NCI-H146 (cell line): Measurements from ENCODE around the gene RALGPS1.

Experiments
- DNase-seq: peaks from one replicate; lab custom pipeline; 2025; lab: John Stamatoyannopoulos, UW

RALGPS1 gene

GRCh38 chr9:127176631-127177030, 262.0 kb downstream of the RALGPS1 start:
- no peak for DNase-seq

GRCh38 chr9:127177231-127177630, 262.6 kb downstream of the RALGPS1 start:
- DNase-seq, result no peak

GRCh38 chr9:127177665-127178265, 263.2 kb downstream of the RALGPS1 start:
- no peak for DNase-seq

GRCh38 chr9:127178686-127179632, 264.4 kb downstream of the RALGPS1 start:
- DNase-seq, result no peak

- DNase-seq, result no peak
Measured at GRCh38 chr9:127179633-127180441, 265.3 kb downstream of the RALGPS1 start.

- DNase-seq, result no peak
Measured at GRCh38 chr9:127180457-127181314, 266.1 kb downstream of the RALGPS1 start.

GRCh38 chr9:127181315-127181580, 266.7 kb downstream of the RALGPS1 start:
- DNase-seq, result no peak

- no peak for DNase-seq
Measured at GRCh38 chr9:127181595-127182190, 267.1 kb downstream of the RALGPS1 start.

GRCh38 chr9:127182901-127183746, 268.5 kb downstream of the RALGPS1 start:
- DNase-seq, result no peak

GRCh38 chr9:127183814-127184582, 269.4 kb downstream of the RALGPS1 start:
- no peak for DNase-seq

- DNase-seq, result no peak
Measured at GRCh38 chr9:127184641-127185040, 270.1 kb downstream of the RALGPS1 start.

- DNase-seq, result no peak
Measured at GRCh38 chr9:127185181-127185580, 270.6 kb downstream of the RALGPS1 start.

- no peak for DNase-seq
Measured at GRCh38 chr9:127185931-127186781, 271.6 kb downstream of the RALGPS1 start.

- no peak for DNase-seq
Measured at GRCh38 chr9:127186806-127187205, 272.2 kb downstream of the RALGPS1 start.

- no peak for DNase-seq
Measured at GRCh38 chr9:127187231-127187956, 272.8 kb downstream of the RALGPS1 start.

GRCh38 chr9:127188396-127188795, 273.8 kb downstream of the RALGPS1 start:
- DNase-seq, result no peak

- DNase-seq, result no peak
Measured at GRCh38 chr9:127189628-127190027, 275.0 kb downstream of the RALGPS1 start.

GRCh38 chr9:127192744-127193143, 278.2 kb downstream of the RALGPS1 start:
- DNase-seq, result no peak
